Heart right ventricle (tissue), 16 donors: ENCODE measurements around the gene CCS. TPM values are rescaled to one million over a fixed set of nuclear protein-coding genes. Genes with fewer than 3 reads are reported as not detected.

Experiments used
- ATAC-seq, 8 donors: fragments of 200-7000 bp; cut with Tn5 transposase; one replicate each; pipeline ENCODE4 v1.9.1; 2020; ENCODE audit warnings: mild to moderate bottlenecking in 8 of 8, moderate library complexity in 8 of 8, moderate number of reproducible peaks in 1 of 8
- DNase-seq, 2 donors: peaks; one replicate each; pipeline ENCODE4 v3.0.0-alpha.2; 2020
- H3K27ac ChIP-seq, 10 donors: fragments of 200-600 bp; sonication (generic) in 2 of 10; one replicate each; pipeline versions ENCODE4 v1.5.0 to v1.8.0; 2020 to 2022; ENCODE audit warnings: mild to moderate bottlenecking in 3 of 10
- H3K27me3 ChIP-seq, 7 donors: fragments of 200-600 bp; one replicate each; pipeline ENCODE4 v1.8.0; 2021 to 2022; ENCODE audit warnings: mild to moderate bottlenecking in 2 of 7
- H3K36me3 ChIP-seq, 9 donors: fragments of 200-600 bp; sonication (generic) in 1 of 9; one replicate each; pipeline versions ENCODE4 v1.5.0 to v1.8.0; 2020 to 2022; ENCODE audit warnings: mild to moderate bottlenecking in 2 of 9
- H3K4me1 ChIP-seq, 9 donors: fragments of 200-600 bp; sonication (generic) in 1 of 9; one replicate each; pipeline versions ENCODE4 v1.5.0 to v1.8.0; 2020 to 2022; ENCODE audit warnings: mild to moderate bottlenecking in 4 of 9
- H3K4me3 ChIP-seq, 10 donors: fragments of 200-600 bp; sonication (generic) in 2 of 10; one replicate each; pipeline versions ENCODE4 v1.5.0 to v1.8.0; 2020 to 2022; ENCODE audit warnings: mild to moderate bottlenecking in 7 of 10, moderate library complexity in 2 of 10
- H3K9me3 ChIP-seq, 11 donors: fragments of 200-600 bp in 10 of 11; sonication (generic) in 2 of 11; one replicate each; pipeline versions ENCODE4 v1.5.0 to v1.8.0; 2013 to 2022; ENCODE audit warnings: mild to moderate bottlenecking in 2 of 11, control low read depth in 1 of 11, moderate library complexity in 1 of 11
- WGBS, 2 donors: extraction: QIAGEN DNeasy Blood & Tissue Kit; methylation state at CpG; one replicate each; pipeline ENCODE4 v1.1.7; 2013; ENCODE audit warnings: inconsistent platforms in 1 of 2; 5-methylcytosine and 5-hydroxymethylcytosine counted together
- intact Hi-C, 10 donors: fragments of 100-400 bp; cut with DNase I; formaldehyde crosslinking; loops; one replicate each; pipeline versions ENCODE4 v1.11.1 to v1.14.2; 2022
- polyA plus RNA-seq, 2 donors: library from polyadenylated mRNA; stranded (reverse); fragments of 200-250 nt; gene quantifications; one replicate each; pipeline ENCODE4 v1.2.3, GENCODE V29; 2013
- total RNA-seq, 10 donors: library from RNA; stranded (reverse); fragmentation: NEBNext Ultra II Directional in 3 of 10; extraction: Animal tissue kit (Norgen Biotek cat#: 25700) in 3 of 10; gene quantifications; one replicate each; pipeline versions ENCODE4 v1.2.1 to v1.2.4, GENCODE V29; 2021 to 2023
- TF ChIP-seq, protein P1 (sequence below), 9 donors: fragments of 200-600 bp; sonication (generic) in 2 of 9; IDR thresholded peaks; one replicate each; pipeline versions ENCODE4 v1.5.0 to v1.8.0; 2021 to 2022; ENCODE audit warnings: antibody characterized with exemption in 9 of 9, mild to moderate bottlenecking in 5 of 9, moderate library complexity in 1 of 9
- donor health status: Arrhythmogenic right ventricular cardiomyopathy.
- donor health status: ischemic (EF 13 %, LVEDD 7.1; RV severe dilation, severe dysfunction).
- donor health status: healthy with polysubstance abuse.
- donor health status: DM: no; HTN: yes; CAD: no.
- donor health status: DM: no; HTN: no; CAD: no.
- donor health status: ischemic (EF 25% LVEDD 6.9; RV normal size, moderate dysfunction).
- donor health status: ischemic (EF 25% LVEDD 5.7; RV mildly dilated, moderate dysfunction).
- donor health status: healthy.
- donor health status: DM: yes; HTN: yes; CAD: no.
- donor health status: Ischemic cardiomyopathy.
- donor health status: ischemic (EF 35%, LVEDD 5.7; RV mildly dilated, moderate dysfunction).
- donor health status: nonischemic (EF 11% LVEDD 7.7; RV severe dilation, severe dysfunction).
- donor health status: DM: yes; HTN: yes; CAD: no.
- donor health status: PGD.
- donor health status: ischemic (EF 29% LVEDD 5.4; RV normal size, mild dysfunction).
- donor health status: nonischemic (EF 23%, LVEDD 6.1; RV moderate dilation, normal function).

CCS gene
- total and polyA plus RNA-seq, 12 donors, result 15.9 to 73.6 (median 21.0) TPM

GRCh38 chr11:66653123-66653522 is 60.1 kb downstream of the CCS start:
- no peak overlapping the region for H3K4me3 ChIP-seq
- H3K36me3 ChIP-seq, result peaks cover 0 to 96% (median 6%) of the 10 kb centered on the region in 9 donors
- DNase-seq (no peak), ATAC-seq (no peak)
- no peaks in the 10 kb centered on the region for H3K27me3 ChIP-seq
- 87 to 90% methylated on average over 6 of the region's 6 CpGs for WGBS, 2 donors
- H3K9me3 ChIP-seq, result no peaks in the 10 kb centered on the region
- TF ChIP-seq, protein P1, sequence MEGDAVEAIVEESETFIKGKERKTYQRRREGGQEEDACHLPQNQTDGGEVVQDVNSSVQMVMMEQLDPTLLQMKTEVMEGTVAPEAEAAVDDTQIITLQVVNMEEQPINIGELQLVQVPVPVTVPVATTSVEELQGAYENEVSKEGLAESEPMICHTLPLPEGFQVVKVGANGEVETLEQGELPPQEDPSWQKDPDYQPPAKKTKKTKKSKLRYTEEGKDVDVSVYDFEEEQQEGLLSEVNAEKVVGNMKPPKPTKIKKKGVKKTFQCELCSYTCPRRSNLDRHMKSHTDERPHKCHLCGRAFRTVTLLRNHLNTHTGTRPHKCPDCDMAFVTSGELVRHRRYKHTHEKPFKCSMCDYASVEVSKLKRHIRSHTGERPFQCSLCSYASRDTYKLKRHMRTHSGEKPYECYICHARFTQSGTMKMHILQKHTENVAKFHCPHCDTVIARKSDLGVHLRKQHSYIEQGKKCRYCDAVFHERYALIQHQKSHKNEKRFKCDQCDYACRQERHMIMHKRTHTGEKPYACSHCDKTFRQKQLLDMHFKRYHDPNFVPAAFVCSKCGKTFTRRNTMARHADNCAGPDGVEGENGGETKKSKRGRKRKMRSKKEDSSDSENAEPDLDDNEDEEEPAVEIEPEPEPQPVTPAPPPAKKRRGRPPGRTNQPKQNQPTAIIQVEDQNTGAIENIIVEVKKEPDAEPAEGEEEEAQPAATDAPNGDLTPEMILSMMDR (IDR thresholded peaks at IDR 0.05), result no peak
- peaks cover 0 to under 1% (median 0%) of the 10 kb centered on the region in 9 donors for H3K4me1 ChIP-seq
- H3K27ac ChIP-seq, result no peak overlapping the region
- intact Hi-C loops, result no loop called here

Other genes starting within 250 kb of the CCS start
- 10 to 100 TPM; 10.6 to 17.6 (median 12.9) TPM for gene BRMS1, start 248.1 kb upstream of the CCS start, total RNA-seq
- 10 to 100 TPM; 25.2 to 73.9 TPM for gene BRMS1, start 248.1 kb upstream of the CCS start, polyA plus RNA-seq
- gene B4GAT1, start 245.6 kb upstream of the CCS start, total RNA-seq, result 10 to 100 TPM; 36.5 to 69.6 (median 48.1) TPM
- gene B4GAT1, start 245.6 kb upstream of the CCS start, polyA plus RNA-seq, result 10 to 100 TPM; 22.3 to 45.4 TPM
- 10 to 100 TPM in 3 of 10 donors, 1 to 10 TPM in 7; 7.8 to 28.0 (median 9.5) TPM for gene SLC29A2, start 221.4 kb upstream of the CCS start, total RNA-seq
- 10 to 100 TPM; 25.9 to 50.6 TPM for gene SLC29A2, start 221.4 kb upstream of the CCS start, polyA plus RNA-seq
- gene NPAS4, start 172.2 kb upstream of the CCS start, total RNA-seq, result not detected
- gene NPAS4, start 172.2 kb upstream of the CCS start, polyA plus RNA-seq, result under 1 TPM in 1 of 2 donors, not detected in 1; 0.04 TPM
- 10 to 100 TPM; 37.2 to 57.2 (median 48.2) TPM for gene MRPL11, start 154.3 kb upstream of the CCS start, total RNA-seq
- gene MRPL11, start 154.3 kb upstream of the CCS start, polyA plus RNA-seq, result 10 to 100 TPM; 33.3 to 51.0 TPM
- gene PELI3, start 126.3 kb upstream of the CCS start, total RNA-seq, result 10 to 100 TPM in 1 of 10 donors, 1 to 10 TPM in 9; 5.3 to 10.9 (median 6.5) TPM
- gene PELI3, start 126.3 kb upstream of the CCS start, polyA plus RNA-seq, result 1 to 10 TPM; 3.5 to 7.2 TPM
- gene DPP3, start 112.8 kb upstream of the CCS start, total RNA-seq, result 10 to 100 TPM in 8 of 10 donors, 1 to 10 TPM in 2; 8.8 to 25.2 (median 14.7) TPM
- 10 to 100 TPM in 1 of 2 donors, 1 to 10 TPM in 1; 6.2 to 28.9 TPM for gene DPP3, start 112.8 kb upstream of the CCS start, polyA plus RNA-seq
- gene BBS1, start 82.5 kb upstream of the CCS start, total RNA-seq, result 10 to 100 TPM; 14.5 to 23.9 (median 18.1) TPM
- gene BBS1, start 82.5 kb upstream of the CCS start, polyA plus RNA-seq, result 10 to 100 TPM in 1 of 2 donors, 1 to 10 TPM in 1; 9.6 to 14.7 TPM
- 1 to 10 TPM; 4.6 to 8.4 (median 5.4) TPM for gene ZDHHC24, start 47.1 kb upstream of the CCS start, total RNA-seq
- gene ZDHHC24, start 47.1 kb upstream of the CCS start, polyA plus RNA-seq, result 1 to 10 TPM; 6.3 to 7.7 TPM
- under 1 TPM in 1 of 10 donors, not detected in 9; 0.24 TPM for gene ACTN3, start 46.3 kb upstream of the CCS start, total RNA-seq
- under 1 TPM in 1 of 2 donors, not detected in 1; 0.03 TPM for gene ACTN3, start 46.3 kb upstream of the CCS start, polyA plus RNA-seq
- gene CTSF, start 24.6 kb upstream of the CCS start, total RNA-seq, result 10 to 100 TPM; 29.1 to 75.5 (median 51.3) TPM
- gene CTSF, start 24.6 kb upstream of the CCS start, polyA plus RNA-seq, result 10 to 100 TPM; 17.1 to 19.9 TPM
- gene CCDC87, start 122 bp upstream of the CCS start, total RNA-seq, result under 1 TPM; 0.17 to 0.66 (median 0.37) TPM
- under 1 TPM; 0.14 to 0.22 TPM for gene CCDC87, start 122 bp upstream of the CCS start, polyA plus RNA-seq
- 10 to 100 TPM; 22.4 to 34.3 (median 28.3) TPM for gene RBM14, start 23.4 kb downstream of the CCS start, total RNA-seq
- gene RBM14, start 23.4 kb downstream of the CCS start, polyA plus RNA-seq, result 10 to 100 TPM; 16.2 to 49.7 TPM
- 10 to 100 TPM; 49.3 to 77.0 (median 55.3) TPM for gene RBM4, start 45.5 kb downstream of the CCS start, total RNA-seq
- gene RBM4, start 45.5 kb downstream of the CCS start, polyA plus RNA-seq, result 10 to 100 TPM; 37.9 to 60.5 TPM
- gene RBM4B, start 84.7 kb downstream of the CCS start, total RNA-seq, result 10 to 100 TPM in 4 of 10 donors, 1 to 10 TPM in 6; 5.7 to 12.6 (median 9.2) TPM
- gene RBM4B, start 84.7 kb downstream of the CCS start, polyA plus RNA-seq, result 1 to 10 TPM; 8.2 to 9.0 TPM
- 1 to 10 TPM in 6 of 10 donors, under 1 TPM in 4; 0.23 to 2.3 (median 1.3) TPM for gene SPTBN2, start 136.0 kb downstream of the CCS start, total RNA-seq
- under 1 TPM; 0.88 to 0.90 TPM for gene SPTBN2, start 136.0 kb downstream of the CCS start, polyA plus RNA-seq